Hepatocyte (in vitro differentiated cells): ENCODE results near the gene CFAP410.

ENCODE experiments used
- EZH2 ChIP-seq: fragments of 200-600 bp; sonication (generic); IDR thresholded peaks from 2 replicates; pipeline ENCODE4 v1.6.1; 2016; ENCODE audit warnings: antibody characterized with exemption, mild to moderate bottlenecking, borderline replicate concordance
- EZH2phosphoT487 ChIP-seq: fragments of 200-600 bp; sonication (generic); IDR thresholded peaks from one replicate; pipeline ENCODE4 v1.6.1; 2018; ENCODE audit warnings: antibody characterized with exemption, mild to moderate bottlenecking, low read depth, moderate library complexity; ENCODE audit not compliant: unreplicated experiment, severe bottlenecking
- TF ChIP-seq, protein P1 (sequence below): fragments of 200-600 bp; sonication (generic); IDR thresholded peaks from 2 replicates; pipeline ENCODE4 v1.5.1; 2016; ENCODE audit warnings: antibody characterized with exemption, mild to moderate bottlenecking; ENCODE audit not compliant: poor library complexity

DNA sequence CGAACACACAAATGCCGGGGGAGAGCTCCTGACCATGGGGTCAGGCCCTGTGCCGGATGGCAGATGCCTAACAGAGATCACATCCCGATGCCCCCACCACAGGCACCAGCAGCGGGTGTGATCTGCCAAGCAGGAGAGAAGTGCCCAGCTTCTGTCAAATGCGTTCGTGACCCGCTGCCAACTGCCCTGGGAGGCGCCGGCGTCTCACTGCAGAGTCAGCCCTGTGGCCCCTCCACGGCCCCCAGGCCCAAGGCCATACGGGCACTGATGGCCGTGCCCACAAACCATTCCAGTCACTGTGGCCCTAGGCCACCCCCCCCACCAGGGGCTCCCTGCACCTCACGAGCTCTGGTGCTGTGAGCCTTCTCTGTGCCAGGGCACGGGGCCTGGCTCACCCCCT, 8.0 kb downstream of the CFAP410 start:
- TF ChIP-seq, protein P1, sequence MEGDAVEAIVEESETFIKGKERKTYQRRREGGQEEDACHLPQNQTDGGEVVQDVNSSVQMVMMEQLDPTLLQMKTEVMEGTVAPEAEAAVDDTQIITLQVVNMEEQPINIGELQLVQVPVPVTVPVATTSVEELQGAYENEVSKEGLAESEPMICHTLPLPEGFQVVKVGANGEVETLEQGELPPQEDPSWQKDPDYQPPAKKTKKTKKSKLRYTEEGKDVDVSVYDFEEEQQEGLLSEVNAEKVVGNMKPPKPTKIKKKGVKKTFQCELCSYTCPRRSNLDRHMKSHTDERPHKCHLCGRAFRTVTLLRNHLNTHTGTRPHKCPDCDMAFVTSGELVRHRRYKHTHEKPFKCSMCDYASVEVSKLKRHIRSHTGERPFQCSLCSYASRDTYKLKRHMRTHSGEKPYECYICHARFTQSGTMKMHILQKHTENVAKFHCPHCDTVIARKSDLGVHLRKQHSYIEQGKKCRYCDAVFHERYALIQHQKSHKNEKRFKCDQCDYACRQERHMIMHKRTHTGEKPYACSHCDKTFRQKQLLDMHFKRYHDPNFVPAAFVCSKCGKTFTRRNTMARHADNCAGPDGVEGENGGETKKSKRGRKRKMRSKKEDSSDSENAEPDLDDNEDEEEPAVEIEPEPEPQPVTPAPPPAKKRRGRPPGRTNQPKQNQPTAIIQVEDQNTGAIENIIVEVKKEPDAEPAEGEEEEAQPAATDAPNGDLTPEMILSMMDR, result no peak
- TF ChIP-seq EZH2phosphoT487 (no peak), EZH2 (no peak)
